NCI-H1105 (cell line): ENCODE measurements around the gene ALB.
A peak's percentile ranks its signal among the peaks of the same experiment; 100 is the strongest.

Experiments used
- DNase-seq: peaks from one replicate; lab custom pipeline; 2025; lab: John Stamatoyannopoulos, UW

ALB gene

DNA sequence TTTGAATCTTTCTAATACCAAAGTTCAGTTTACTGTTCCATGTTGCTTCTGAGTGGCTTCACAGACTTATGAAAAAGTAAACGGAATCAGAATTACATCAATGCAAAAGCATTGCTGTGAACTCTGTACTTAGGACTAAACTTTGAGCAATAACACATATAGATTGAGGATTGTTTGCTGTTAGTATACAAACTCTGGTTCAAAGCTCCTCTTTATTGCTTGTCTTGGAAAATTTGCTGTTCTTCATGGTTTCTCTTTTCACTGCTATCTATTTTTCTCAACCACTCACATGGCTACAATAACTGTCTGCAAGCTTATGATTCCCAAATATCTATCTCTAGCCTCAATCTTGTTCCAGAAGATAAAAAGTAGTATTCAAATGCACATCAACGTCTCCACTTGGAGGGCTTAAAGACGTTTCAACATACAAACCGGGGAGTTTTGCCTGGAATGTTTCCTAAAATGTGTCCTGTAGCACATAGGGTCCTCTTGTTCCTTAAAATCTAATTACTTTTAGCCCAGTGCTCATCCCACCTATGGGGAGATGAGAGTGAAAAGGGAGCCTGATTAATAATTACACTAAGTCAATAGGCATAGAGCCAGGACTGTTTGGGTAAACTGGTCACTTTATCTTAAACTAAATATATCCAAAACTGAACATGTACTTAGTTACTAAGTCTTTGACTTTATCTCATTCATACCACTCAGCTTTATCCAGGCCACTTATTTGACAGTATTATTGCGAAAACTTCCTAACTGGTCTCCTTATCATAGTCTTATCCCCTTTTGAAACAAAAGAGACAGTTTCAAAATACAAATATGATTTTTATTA, 28.3 kb downstream of the ALB start:
- DNase-seq, result no peak

DNA sequence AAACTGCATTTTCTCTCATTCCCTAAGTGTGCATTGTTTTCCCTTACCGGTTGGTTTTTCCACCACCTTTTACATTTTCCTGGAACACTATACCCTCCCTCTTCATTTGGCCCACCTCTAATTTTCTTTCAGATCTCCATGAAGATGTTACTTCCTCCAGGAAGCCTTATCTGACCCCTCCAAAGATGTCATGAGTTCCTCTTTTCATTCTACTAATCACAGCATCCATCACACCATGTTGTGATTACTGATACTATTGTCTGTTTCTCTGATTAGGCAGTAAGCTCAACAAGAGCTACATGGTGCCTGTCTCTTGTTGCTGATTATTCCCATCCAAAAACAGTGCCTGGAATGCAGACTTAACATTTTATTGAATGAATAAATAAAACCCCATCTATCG, 29.1 kb downstream of the ALB start:
- no peak for DNase-seq

DNA sequence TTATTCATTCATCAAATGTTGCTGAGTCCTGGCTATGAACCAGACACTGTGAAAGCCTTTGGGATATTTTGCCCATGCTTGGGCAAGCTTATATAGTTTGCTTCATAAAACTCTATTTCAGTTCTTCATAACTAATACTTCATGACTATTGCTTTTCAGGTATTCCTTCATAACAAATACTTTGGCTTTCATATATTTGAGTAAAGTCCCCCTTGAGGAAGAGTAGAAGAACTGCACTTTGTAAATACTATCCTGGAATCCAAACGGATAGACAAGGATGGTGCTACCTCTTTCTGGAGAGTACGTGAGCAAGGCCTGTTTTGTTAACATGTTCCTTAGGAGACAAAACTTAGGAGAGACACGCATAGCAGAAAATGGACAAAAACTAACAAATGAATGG, 30.2 kb downstream of the ALB start:
- DNase-seq, result no peak

DNA sequence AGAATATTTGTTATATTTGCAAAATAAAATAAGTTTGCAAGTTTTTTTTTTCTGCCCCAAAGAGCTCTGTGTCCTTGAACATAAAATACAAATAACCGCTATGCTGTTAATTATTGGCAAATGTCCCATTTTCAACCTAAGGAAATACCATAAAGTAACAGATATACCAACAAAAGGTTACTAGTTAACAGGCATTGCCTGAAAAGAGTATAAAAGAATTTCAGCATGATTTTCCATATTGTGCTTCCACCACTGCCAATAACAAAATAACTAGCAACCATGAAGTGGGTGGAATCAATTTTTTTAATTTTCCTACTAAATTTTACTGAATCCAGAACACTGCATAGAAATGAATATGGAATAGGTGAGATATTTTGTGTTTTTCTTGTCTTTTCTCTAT, 31.9 kb downstream of the ALB start, which contains the start of gene AFP:
TSS of gene AFP (plus strand) at position 238 of the 400 bp plus-strand sequence. CDS start at position 280, 42 bp downstream.
- DNase-seq, result no peak

DNA sequence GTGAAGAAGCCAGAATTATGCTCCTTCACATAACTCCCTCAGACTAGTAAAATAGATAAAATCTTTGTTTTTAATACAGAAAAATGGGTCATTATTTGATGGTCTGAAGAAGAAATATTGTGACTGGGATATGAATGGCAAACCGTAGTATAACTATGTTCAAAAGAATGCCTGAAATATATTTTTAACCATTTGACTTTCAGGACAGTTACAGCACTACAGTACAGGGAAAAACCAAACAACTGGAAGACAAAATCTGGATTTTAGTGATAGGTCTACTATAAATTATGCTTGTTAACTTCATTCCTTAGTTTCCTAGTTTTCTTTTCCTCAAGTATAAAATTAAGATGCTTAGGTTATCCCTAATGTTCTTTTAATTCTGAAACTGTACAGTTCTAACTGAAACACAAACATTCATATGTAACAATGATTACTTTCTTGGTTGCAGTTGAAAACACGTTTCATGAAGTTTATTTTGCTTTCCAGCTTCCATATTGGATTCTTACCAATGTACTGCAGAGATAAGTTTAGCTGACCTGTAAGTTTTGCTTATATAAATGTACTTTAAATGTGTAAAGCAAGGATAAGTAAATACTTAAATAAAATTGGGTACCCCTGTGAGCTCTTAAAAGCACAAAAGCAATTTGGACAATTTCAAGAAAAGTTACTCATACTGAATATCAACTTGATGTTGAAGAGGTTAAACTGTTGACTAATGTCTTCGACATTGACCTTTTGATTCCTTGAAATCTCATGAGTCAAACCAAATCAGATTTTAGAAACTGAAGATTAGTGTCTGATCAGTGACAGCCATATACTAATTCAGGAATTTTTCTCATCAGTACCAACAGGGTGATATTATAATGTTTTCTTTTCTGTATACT, 32.8 kb downstream of the ALB start:
- DNase-seq, result no peak

DNA sequence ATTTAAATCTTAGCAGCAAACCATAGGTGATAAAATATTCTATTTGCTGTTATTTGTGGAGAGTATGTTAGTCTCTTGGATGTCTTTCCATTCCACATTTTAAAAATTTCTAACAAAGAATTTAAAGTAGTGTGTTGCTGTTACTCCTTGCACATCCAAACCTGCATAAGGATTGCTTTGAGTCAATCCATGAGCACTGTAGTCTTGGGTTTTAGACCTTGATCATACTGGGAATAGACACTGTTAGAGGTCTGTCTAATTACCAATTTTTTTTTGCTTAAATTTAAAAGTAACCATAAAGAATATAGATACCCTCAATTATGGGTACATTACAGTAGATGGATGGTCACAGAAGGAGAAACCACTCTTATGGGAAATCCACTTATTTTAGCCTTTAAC, 33.5 kb downstream of the ALB start:
- DNase-seq, result no peak

DNA sequence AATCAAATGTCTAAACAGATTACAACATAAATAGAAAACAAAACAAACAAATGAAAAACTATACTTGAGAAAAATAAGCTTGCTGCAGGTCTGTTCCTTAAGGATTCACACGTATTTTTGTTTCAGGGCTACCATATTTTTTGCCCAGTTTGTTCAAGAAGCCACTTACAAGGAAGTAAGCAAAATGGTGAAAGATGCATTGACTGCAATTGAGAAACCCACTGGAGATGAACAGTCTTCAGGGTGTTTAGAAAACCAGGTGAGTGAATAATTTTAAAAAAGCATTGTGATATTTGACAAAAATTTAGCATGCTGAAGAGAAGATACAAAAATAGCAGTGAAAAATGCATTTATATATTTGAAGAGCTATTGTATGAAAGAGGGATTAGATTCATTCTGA, 34.0 kb downstream of the ALB start:
- no peak for DNase-seq

DNA sequence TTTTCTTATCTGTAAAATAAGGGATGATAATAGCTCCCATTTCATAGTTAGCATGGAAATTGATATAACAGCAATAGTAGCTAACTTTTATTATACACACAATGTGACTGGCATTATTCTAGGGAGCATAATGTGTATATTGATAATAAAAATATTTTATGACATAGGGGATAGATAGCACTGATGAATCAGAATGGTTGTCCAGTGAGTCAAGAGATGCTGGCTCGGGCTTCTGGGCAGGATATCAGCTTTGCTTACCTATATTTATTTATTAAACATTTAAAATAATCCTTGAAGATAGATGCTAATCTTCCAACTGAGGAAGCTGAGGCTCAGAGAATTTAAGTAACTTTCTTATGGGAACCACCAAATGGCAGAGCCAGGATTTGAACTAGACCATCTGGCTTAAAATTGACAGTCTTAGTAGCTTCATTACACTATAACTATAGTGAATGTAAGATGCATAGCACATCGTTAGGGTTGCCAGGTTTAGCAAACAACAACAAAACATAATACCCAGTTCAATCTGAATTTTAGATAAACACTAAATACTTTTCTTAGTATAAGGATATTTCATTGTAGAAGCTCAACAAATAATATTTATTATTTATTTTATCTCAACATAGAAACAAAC, 34.6 kb downstream of the ALB start:
- DNase-seq, result no peak

DNA sequence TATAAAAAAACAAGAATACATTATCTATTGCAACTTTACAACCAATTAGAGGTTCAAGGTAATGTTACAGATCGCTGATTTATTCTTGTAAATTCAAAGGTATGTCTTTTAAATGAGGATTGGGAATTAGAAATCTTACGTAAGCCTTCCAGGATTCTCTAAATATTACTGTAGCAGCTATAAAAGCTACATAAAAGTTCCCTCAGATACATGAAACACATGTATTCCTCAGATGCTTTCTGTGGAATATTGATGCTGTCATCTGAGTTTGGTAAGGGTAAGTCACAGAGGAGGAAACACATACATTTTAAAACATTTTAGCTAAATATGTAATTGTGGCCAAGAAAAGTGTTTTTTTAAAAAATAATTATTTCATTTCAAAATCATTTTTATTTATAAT, 35.4 kb downstream of the ALB start:
- no peak for DNase-seq

DNA sequence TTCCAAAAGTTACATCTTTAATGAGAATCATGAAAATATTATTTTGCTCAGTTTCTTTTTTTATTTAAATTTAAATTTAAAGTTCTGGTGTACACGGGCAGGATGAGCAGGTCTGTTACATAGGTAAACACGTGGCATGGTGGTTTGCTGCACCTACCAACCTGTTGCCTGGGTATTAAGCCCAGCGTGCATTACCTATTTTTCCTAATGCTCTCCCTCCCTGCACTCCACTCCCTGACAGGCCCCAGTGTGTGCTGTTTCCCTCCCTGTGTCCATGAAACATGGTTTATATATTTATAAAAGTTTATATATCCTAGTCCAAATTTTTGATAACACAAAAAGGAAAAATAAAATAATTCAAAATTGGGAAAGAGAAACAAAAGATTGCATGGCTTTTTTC, 35.9 kb downstream of the ALB start:
- no peak for DNase-seq

DNA sequence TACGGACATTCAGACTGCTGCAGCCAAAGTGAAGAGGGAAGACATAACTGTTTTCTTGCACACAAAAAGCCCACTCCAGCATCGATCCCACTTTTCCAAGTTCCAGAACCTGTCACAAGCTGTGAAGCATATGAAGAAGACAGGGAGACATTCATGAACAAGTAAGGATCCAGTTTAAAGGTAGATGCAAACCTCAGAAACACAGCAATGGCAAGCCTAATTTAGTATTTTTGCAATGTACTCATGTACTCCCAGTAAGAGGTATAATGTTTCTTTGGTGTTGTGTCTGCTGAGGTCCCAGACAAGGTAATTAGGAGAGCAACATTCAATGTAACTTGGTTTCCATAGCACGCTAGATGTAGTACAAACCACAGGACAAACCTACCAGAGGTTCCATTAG, 36.6 kb downstream of the ALB start:
- no peak for DNase-seq

DNA sequence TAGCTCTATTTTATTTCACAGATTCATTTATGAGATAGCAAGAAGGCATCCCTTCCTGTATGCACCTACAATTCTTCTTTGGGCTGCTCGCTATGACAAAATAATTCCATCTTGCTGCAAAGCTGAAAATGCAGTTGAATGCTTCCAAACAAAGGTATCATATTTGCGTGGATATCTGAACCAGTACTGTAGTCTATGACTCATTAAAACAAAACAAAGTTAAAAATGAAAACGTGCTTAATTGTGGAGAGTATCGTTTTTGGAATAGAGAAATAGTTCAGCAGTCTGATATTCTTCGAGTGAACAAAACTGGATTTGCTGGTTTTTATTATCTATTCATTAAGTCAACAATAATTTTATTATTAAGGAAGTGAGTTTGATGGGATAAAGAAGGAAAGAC, 38.2 kb downstream of the ALB start:
- no peak for DNase-seq

DNA sequence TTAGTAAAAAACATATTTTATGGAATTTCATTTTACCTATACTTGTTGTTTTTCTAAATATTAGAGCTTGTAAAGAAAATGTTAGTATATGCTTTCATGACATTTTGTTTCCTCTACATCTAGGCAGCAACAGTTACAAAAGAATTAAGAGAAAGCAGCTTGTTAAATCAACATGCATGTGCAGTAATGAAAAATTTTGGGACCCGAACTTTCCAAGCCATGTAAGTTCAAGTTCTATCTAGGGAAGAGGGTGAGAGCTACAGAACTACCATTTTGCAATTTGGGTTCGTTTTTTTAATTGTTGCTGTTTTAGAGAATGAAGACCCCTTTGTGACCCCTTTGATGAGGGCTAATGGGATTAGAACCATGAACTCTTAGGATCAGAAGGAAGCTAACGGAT, 39.1 kb downstream of the ALB start:
- DNase-seq, result no peak

DNA sequence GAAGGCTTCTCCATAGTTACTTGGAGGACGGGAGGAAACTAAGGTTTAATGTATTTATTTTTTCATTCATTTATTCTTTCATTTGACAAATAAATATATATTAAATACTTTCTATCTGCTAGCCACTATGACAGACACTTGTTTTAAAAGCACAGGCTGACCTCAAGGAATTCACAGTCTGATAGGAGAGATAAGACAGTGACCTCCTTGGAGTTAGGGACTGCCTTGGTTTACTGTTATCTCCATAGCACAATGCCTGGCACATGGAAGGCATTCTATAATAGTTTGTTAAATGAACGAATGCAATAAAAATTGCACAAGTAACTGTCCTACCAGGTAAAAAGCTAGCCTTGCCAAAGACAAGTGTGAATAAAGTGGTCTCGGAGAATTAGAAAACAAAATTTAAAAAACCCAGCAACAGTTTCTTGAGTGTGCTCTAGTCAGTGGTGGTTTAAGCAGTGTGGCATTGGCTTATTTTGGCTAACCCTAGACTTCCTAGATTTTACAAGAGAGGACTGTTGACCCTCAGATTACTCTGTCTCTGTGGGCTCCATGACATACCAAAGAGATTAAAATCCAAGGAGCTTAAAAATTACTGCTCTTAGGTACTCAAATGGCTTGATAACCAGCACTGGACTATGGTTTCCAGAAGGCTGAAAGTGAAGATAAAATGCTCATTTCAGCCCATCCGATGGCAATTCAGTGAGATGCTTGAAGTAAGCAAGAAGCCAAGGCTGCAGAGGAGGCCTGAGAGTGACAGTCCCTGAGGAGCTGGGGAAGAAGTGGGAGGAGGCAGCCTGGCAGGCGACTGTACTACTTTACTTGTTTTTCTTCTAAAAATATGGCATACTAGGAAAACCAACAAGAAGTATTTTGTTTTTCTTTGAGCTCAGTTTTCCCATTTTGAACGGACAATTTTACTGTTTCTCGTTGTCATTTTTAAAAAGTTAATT, 41.6 kb downstream of the ALB start:
- no peak for DNase-seq

DNA sequence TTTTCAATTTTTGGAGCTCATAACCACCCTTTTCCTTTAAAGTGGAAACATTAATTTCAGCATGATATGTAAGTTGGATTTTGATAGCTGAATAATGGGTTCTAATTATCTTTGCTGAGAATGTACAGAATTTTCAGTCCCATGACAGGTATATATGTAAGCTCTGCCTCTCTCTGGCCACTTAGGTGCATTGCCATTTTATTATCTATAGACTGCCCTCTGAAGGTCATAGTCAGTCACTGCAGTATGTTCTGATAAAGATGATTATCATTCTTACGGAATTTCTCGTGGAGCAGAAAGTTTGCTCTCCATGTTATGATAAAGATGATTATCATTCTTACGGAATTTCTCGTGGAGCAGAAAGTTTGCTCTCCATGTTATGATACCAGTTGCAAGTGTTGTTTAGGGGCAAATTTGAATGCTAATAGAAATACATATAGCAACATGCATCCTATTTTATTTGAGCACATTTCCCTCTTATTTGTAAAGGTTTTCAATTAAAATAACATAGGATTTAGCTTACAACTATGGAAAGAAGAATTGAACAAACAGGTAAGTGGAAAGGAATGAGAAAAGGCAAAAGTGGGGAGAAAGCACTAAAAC, 42.4 kb downstream of the ALB start:
- peak; percentile 37 for DNase-seq

DNA sequence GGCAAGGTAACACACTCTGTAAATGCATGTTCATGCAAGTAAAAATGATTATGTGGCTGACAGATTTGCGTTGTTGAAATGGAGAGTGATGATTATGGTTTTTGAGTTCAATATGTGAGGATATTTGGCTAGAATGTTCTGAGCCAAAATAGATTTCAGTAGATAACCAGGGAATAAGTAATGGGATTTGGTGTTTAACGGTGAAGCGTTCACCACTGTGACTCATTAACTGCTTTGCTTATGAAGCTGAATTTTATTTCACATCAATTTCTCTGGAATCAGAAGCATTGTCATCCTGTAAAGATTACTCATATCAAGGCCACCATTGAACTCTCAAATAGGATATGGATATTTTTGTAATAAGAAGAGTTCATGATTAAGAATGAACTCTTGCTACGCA, 43.6 kb downstream of the ALB start:
- no peak for DNase-seq

DNA sequence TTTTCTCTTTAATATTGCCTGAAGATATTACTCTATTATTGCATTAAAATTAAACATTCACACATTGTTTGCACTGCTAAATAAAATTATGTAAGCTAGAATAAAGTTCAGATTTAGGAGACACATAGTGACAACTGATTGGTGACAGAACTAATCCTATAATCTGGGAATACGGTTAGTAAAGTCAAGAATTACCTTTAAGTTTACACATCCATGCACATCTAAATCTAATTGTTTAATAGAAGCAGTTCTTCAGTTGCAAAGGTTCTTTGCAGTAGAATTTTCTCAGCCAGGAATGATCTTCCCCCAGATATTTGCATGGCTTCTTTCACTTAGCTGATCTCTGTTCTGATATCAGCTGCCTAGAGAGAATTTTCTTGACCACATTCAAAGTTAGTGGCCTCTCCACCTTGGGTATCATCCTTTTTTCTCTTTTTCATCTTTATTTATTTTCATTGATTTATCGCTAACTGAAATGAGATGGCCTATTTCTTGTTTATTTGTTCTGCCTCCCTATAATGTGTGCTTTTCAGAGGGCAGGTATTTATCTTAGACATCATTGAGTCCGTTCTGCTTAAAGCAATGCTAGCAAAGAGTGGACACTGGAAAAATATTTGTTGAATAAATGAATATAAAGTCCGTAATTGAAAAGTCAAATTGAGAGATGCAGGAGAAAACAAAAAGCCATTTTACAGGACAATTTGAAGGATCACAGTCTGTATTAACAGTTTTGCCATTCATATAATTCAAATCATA, 44.5 kb downstream of the ALB start:
- DNase-seq, result no peak

DNA sequence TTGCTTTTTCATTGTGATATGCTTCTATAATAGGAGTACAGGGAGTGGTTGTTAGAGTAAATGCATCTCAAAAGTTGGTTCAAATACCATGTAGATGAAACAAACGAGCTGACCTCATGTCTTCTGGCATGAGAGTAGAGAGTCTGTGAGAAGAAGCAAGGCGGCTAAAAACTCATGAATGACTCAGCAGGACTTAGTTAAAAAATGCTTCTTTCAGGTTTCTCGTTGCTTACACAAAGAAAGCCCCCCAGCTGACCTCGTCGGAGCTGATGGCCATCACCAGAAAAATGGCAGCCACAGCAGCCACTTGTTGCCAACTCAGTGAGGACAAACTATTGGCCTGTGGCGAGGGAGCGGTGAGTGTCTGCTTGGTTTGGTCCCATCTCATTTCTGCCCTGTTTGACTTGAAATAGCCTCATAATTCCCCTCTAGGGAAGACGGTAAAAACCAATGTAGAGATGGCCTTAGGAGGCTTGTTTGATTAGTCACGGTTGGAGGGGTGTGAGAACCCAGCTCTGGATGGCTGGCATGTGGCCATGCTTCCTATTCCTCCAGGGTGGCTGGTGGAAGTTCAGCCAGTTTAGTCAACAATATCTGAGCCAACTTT, 46.4 kb downstream of the ALB start:
- peak; percentile 49 for DNase-seq

DNA sequence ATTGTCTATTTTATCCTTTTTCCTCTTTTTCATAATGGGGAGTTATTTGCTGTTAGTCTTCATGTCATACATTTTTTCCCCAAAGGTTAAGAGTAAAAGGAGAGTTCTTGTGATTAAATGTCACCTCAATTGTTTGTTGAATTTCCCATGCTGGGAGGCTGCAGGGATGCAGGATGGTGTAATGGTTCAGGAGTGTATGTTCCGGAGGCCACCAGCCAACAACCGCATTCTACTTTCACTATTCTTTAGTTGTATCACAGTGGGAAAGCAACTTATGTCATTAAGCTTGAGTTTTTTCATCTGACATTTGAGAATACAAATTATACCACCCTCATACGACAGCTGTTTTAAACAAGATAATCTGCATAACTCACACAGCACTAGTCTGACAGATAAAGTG, 47.3 kb downstream of the ALB start:
- DNase-seq, result peak; percentile 26
